GM19467 (cell line): ENCODE results near the gene CYP27A1.

Experiments
- ATAC-seq: cut with Tn5 transposase; IDR thresholded peaks from one replicate; pipeline ENCODE4 v1.9.1; 2021; ENCODE audit warnings: mild to moderate bottlenecking, moderate library complexity; ENCODE audit not compliant: unreplicated experiment

Gene CYP27A1

DNA sequence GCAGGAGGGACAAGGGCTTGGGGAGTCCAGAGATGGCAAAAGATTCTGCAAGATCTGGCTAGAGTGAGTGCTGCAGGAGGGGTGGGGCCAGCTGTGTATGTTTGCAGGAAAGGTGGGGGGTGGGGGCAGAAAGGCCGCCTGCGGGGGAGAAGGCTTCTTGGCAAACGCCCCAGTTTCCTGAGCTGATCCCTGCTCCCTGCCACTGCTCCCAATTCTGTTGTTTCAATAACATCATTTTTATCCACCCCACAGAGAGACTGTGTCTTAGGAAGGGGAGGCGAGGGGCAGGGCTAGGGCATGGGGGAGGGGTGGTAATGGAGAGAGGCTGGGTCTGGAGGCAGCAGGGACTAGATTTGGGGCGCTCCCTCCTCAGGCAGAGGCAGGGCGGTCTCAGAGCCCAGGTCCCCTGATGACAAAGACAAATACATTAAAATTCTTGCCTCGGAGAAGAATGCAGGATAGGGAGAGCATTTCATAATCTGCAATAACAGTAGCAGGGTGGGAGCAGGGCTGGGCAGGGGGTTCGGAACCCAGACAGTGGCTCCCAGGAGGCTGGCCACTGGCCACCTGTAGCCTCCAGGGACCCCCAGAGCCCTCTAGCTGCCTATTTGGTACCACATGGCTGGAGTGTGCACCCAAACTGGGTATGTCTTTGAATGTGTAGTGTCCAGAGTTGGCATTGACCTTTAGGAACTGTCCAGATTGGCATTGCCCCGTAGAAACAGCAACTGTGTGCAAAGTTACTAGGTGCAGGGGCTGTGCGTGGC is 75.6 kb downstream of the CYP27A1 start:
- ATAC-seq: no peak

DNA sequence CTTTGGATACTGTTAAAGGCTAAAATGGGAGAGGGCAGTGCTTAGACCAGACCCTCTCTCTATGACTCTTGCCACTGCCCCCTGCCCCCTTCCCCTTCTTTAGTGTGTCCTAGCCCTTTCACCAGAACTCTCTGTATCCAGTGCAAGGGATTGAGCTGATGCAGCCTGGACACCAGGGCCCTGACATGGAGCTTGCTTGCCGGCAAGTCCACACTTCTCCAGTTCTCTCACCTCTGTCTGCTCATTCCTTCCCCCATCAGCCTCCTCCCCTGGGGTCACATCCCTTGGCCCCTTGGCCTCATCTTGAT is 76.1 kb downstream of the CYP27A1 start:
- ATAC-seq: no peak

DNA sequence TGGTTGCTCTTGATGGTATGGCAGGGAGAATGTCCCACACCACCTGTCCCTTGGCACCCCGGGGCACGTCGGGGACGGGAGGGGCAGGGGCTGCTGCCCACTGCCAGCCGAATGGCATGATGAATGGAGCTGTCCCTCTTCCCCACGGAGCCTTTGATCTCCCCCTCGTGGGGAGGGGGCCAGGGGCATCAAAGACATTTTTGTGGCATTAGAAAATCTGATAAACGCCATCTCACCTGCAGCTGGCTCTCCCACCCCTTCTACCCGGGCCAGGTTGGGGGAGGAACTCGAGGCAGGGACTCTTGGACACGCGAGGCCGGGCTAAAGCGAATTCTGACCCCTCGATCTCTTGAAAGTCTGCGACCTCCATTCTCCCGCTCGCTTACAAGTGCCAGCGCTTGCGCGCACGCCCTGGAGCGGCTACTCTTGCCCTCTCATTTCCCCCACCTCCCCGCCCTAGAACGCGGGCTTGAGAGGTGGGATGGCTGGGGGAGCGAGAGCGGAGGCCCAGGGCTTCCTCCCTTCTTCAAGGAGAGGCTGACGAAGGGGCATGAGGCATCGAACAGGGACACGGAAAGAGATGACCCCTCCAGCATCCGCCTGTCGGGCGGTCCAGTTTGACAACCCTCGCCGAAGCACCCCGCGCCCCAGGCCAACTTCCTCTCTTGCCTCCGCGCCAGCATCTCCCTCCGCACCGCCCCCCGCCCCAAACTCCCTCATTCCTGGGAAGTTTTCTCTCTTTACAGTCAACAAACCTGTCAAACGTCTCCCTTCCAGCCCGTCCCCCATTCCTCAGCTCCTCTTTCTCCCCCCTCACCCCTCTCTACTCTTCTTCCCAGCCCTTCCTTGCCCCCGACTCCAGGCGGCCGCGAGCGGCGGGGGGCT is 77.0 kb downstream of the CYP27A1 start:
- no peak for ATAC-seq

DNA sequence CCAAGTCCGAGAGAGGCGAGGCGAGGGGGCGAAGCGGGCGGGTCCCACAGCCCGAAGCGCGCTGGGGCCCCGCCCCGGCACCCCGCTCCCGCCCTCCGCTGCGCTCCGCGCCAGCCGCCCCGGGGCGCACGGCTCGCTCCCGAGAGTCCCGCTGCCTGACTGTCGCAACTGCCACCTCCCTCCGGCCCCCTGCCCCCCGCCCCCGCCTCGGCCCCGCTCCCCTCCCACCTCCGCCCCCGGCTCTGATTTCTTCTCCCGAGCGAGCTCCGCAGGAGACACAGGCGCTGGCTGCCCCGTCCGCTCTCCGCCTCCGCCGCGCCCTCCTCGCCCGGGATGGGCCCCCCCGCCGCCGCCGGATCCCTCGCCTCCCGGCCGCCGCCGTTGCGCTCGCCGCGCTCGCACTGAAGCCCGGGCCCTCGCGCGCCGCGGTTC is 77.6 kb downstream of the CYP27A1 start, which contains the start of gene WNT6:
WNT6 (plus strand) TSS at position 250 of the 432 bp plus-strand sequence. CDS start 233 bp downstream, outside the sequence.
- no peak for ATAC-seq

DNA sequence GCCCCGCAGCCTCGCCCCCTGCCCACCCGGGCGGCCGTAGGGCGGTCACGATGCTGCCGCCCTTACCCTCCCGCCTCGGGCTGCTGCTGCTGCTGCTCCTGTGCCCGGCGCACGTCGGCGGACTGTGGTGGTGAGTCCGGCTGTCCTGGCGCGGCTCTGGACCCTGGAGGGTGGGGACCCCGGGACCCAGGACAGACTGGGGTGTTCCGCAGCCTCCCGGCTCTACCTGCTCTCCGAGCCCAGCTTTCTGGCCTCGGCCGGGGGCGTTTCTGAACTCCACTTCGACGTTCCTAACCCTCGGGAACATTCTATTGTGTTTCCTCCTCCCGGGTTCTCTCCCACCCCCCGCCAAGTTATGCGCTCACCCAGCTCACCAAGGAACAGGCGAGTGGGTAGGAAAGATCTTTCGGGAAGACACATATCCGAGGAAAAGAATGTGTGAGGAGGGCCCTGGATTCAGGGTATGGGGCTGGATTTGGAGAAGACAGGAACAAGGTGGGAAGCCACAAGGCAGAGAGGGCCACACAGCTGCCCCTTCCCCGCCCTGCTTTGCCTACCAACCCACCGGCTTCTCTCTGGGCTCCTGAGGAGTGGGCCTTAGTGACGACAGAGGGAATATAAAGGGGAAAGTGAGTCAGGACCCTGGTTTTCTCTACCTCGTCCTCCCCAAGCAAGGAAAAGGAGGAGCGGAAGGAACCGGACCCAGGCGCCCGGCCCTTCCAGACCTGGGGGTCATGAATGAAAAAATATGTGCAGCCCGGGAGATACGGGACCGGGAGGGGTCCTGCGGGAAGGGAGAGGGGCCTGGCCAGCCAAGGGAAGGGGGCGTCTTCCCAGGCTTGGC is 78.3 kb downstream of the CYP27A1 start:
- no peak for ATAC-seq

DNA sequence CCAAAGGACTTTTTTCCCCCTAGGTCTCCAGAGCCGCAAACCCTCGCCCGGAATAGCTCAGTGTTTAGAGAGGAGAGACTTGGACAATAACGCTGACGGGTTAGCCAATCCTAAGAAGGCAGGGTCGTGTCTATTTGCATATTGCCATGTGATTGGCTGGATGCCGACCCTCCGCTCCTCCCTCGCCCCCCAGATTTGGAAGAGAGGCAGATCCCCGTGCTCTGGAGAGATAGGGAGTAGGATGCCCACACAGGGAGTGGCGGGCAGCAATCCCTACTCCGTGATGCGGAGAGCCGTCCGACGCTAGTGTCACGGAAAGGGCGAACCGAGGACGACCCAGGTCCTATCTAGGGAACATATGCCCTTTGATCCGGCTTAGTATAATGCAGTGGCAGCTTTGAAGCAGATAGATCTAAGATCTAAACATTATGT is 79.0 kb downstream of the CYP27A1 start:
- ATAC-seq: no peak

DNA sequence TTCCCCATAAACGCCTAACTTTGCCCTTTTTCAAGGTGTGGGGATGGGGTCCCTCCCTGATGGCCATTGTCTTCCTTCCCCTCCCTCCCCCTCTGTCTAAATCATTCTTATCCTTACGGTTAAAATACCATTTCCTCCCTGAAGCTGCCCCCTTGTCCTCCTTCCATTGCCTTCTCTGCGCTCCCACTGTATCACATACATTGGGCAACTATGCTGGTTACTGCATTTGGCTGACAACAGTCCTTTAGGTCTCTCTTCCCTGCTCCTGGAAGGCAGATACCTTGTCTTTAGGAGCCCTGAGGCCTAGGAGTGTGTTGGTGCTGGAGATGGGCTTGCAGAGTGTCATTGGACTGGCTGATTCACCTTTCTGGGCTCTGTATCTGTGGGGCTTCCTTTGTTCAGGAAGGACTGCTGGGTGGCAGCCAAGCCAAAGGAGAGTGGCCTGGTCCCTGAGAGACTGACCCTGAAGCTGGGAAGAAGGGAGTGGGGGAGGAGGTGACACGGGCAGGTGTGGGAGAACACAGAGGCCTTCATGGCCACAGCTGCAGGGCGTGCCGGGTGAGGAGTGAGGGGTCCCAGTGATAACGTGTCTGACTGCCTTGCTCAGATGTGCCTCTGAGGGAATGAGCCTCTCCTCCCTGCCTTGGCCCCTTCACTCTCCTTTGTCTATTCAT is 79.8 kb downstream of the CYP27A1 start:
- no peak for ATAC-seq

DNA sequence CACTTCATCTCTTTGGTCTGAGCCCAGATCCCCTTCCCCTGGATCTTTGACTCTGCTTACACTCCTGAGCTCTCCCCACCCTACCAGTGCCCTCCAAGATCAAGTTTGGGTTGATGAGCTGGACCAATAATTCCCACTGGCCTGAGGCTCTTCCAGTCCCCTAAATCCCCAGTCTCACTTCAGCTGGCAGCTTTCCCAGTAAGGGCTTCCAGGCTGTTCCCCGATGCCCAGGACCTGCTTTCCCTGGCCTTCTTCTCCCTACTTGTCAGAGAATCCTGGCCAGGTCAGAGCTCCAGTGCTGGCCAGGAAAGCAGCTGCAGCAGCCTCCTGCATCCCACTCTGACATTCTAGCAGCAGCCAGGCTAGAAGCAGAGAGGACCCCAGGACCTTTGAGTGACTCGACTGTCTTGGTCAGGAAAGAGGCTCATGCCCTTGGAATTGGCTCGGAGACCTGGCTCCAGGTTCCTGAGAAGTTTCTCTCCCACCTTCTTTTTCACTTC is 81.1 kb downstream of the CYP27A1 start:
- no peak for ATAC-seq
